SK-MEL-5 (cell line): Measurements from ENCODE around the gene IRS2. TPM values are rescaled to one million over a fixed set of nuclear protein-coding genes. Genes with fewer than 3 reads are reported as not detected.

Experiments
- DNase-seq: peaks from one replicate; pipeline ENCODE4 v3.0.0-alpha.2; 2016; ENCODE audit warnings: low read depth, low spot score
- in situ Hi-C: cut with HindIII; loops from 2 replicates; pipeline ENCODE4 v1.10.0; 2016; ENCODE audit warnings: low sequenced_read_pairs, high pct_unique_total_duplicates, low pct_unique_long_range_greater_than_20kb
- total RNA-seq: library from RNA; depleted of rRNA; stranded (reverse); fragments of >200 nt; shearing (Covaris generic); gene quantifications from 2 replicates; pipeline ENCODE4 v1.2.3, GENCODE V29; 2014

The IRS2 gene
- total RNA-seq, 1 experiment from 2014 or later: 18.1 TPM

GRCh38 chr13:109707044-109707741 lies 79.2 kb downstream of the IRS2 start:
- in situ Hi-C loops: no loop called here
- DNase-seq: no peak

DNA sequence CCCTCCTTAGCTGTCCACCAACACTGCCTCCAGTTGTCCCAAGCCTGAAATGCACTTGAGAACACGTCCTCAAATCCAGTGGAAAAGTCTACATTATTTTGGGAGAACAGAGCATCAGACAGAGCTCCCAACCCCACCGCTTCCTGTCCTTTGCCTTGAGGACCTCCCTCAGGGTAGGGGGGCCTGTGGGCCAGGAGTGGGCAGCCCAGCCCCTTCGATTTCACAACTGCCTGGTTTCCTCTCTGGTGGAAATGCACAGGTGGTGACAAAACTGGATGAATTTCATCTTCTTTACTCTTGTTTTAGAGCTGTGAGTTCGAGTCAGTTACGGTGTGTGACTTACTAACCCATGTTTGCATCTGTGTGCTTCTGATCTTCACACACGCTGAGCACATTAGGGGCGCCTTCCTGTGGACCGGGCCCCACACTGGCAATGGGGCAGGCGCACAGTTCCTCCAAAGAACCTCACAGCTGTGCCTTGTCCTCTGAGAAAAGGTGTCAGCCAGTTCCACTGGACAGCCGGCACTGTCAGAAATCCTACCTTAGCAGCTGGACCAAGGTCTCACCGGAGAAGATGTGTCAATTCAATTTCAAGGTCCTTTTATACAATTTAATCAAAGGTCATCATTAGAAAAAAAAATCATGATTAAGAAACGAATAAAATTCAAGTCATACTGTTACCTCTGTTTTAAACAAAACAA lies 80.2 kb downstream of the IRS2 start:
- DNase-seq: no peak
- in situ Hi-C loops: no loop called here

GRCh38 chr13:109704771-109705635 lies 81.4 kb downstream of the IRS2 start:
- DNase-seq: no peak
- in situ Hi-C loops: no loop called here

- in situ Hi-C loops: no loop called here
- no peak for DNase-seq
Observed at GRCh38 chr13:109703250-109703649, 83.1 kb downstream of the IRS2 start.
